HG03565 (cell line): Measurements from ENCODE around the gene IQCC.
A peak's percentile ranks its signal among the peaks of the same experiment; 100 is the strongest.
"Not testable (repeated sequence)": the region's sequence is repeated elsewhere in the genome, so short reads cannot be mapped to it uniquely, and the experiment has no call there.

Experiments used
- ATAC-seq: cut with Tn5 transposase; IDR thresholded peaks from one replicate; pipeline ENCODE4 v1.9.1; 2021; ENCODE audit warnings: mild to moderate bottlenecking, moderate library complexity; ENCODE audit not compliant: unreplicated experiment

The IQCC gene

GRCh38 chr1:32205401-32206370, at the start of gene IQCC:
IQCC (plus strand) TSS chr1:32205671; CDS start chr1:32205682, 11 bp downstream.
- ATAC-seq, result peak; percentile 60

DNA sequence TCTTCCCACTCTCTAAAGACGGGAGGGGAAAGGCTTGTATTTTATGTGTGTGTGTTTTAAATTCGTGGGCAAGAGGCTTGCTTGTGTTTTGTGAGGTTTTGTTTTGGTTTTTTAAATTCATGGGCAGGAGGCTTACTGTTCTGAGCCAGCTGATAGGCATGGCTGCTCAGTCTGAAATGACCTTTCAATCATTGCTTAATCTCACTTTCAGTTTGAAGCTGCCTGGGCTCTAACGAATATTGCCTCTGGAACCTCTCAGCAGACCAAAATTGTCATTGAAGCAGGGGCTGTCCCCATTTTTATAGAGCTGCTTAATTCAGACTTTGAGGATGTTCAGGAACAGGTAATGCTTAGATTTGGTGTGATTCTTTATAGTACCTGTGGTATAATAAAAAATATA, 46.3 kb upstream of the IQCC start:
- ATAC-seq, result no peak

DNA sequence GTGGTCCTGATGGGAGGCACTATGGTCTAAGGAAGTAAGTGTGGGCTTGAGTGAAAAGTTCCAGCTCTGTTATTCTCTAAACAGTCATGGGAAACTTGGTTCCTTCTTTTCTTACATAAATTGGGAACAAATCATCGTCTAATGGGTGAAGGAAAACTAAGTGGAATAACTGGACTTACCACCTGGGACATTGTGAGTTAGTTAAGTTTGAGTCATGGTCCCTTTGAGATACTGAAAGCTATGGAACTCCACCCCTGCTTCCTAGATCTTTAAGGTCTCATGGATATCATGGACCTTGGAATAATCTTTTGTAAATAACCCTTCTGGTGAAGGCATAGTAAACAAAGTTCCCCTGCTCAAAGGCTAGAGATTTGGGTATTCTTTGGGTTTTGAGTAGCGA, 42.1 kb upstream of the IQCC start:
- no peak for ATAC-seq

DNA sequence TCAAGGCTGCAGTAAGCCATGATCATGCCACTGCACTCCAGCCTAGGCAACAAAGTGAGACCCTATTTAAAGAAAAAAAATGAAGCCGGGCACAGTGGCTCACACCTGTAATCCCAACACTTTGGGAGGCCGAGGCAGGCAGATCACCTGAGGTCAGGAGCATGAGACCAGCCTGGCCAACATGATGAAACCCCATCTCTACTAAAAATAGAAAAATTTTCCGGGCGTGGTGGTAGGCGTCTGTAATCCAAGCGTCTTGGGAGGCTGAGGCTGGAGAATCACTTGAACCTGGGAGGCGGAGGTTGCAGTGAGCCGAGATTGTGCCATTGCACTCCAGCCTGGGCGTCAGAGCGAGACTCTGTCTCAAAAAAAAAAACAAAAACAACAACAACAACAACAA, 39.8 kb upstream of the IQCC start:
- ATAC-seq, result not testable (repeated sequence)

- no peak for ATAC-seq
Observed at GRCh38 chr1:32170991-32171390, 34.5 kb upstream of the IQCC start.

- ATAC-seq, result no peak
Observed at GRCh38 chr1:32172621-32173245, 32.7 kb upstream of the IQCC start.

DNA sequence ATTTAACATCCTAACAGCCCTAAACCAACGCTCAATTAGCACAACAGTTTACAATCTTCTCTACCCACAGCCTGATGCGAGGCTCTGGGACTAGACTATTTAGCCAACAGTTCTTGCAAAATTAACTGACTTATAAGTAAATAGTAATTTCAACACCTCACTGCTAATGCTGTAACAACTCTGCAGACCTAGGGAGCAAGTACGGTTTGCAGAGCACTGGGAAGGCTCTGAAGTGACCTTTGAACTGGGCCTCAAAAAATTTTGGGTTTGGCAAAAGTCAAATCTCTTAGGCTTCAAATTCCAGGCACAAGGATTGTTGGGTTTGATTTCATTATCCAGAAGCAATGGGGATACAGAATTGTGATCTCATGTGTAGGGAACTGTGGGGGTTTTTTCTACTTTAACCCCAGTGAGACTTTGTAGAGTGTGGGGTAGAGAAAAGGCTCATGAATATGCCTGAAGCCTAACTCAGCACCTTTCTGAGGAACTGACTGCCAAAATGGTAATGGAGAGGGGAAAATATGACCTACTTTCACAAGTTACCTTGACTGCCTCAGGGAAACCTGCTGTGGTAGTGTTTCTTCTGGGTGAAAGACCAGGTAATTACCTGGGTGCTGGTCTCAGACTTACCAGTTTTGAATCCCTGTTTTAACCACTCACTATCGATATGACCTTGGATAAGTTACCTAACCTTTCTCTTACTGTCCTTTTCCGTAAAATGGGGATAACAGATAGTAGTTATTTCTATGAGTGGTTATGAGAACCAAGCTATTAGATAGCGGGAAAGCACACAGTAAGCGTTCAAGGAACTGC, 26.9 kb upstream of the IQCC start:
- no peak for ATAC-seq

DNA sequence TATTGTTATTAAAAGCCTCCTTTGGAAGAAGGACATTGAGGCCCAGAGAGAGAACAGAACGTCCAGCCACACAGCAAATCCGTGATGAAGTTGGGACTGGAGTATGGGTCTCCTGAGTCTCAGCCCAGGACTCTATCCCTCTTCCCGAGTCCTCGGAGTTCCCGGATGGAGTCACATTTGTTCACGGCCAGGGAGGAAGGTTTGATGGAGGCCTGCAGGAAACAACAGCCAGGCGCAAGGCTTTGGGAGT, 26.4 kb upstream of the IQCC start:
- no peak for ATAC-seq

DNA sequence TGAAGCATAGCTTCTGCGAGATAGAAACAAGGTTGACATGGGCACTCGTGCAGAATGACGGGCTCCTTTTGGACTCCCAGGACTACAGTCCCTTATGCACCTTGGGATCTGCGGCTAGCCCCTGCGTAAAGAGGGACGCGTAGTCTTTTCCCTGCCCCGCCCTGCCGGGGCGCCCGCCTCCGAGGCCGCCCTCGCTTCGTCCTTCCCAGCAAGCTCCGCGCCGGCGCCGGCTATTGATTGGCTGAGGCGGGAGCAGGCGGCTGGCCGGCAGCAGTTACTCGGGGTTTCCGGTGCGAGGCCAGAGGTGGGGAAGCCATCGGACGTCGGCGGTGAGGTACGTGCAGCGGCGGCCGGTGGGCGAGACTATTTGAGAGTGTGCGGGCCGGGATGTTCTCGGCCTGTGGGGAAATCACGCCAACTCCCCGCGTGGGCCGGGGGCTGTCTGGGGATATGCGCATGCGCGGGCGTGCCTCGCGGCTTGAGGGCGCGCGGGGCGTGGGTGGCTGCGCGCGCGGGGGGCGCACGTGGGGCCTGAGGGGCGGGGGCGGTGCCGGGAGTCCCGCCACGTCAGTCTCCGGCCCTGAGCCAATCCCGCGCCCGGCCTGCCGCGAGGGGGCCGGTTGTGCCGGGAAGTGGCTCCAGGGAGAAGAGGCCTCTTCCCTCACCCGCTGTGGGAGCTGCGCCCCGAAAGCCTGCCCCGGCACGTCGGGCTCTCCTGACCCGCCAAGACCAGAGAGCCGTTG, 25.9 kb upstream of the IQCC start, which contains the start of gene TXLNA:
Gene TXLNA, plus strand, starts transcription at position 233 of the 743 bp plus-strand sequence. CDS start 671 bp downstream, outside the sequence.
- ATAC-seq, result peak; percentile 65

- no peak for ATAC-seq
Observed at GRCh38 chr1:32180186-32181060, 25.0 kb upstream of the IQCC start.

- no peak for ATAC-seq
Observed at GRCh38 chr1:32181065-32181464, 24.4 kb upstream of the IQCC start.

- ATAC-seq, result no peak
Observed at GRCh38 chr1:32181563-32181962, 23.9 kb upstream of the IQCC start.

- ATAC-seq, result no peak
Observed at GRCh38 chr1:32182060-32182459, 23.4 kb upstream of the IQCC start.

DNA sequence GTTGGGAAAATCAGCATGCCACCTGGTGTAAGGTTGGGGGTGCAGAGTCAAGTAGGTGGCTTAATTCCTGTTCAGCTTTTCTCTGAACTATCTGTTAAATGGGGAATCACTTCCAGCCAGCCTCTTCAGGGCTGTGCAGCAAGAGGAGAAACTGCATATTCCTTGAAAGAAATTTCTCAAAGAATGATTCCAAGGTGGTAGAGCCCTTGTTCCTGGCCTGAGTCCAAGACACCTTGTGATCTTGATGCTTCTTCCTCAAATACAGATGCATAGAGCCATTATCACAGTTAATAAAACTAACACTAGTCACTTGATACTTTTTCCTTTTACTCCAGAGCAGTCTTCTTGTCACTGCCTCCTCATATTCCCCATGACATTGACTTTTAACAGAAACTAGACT, 20.8 kb upstream of the IQCC start:
- ATAC-seq, result no peak

DNA sequence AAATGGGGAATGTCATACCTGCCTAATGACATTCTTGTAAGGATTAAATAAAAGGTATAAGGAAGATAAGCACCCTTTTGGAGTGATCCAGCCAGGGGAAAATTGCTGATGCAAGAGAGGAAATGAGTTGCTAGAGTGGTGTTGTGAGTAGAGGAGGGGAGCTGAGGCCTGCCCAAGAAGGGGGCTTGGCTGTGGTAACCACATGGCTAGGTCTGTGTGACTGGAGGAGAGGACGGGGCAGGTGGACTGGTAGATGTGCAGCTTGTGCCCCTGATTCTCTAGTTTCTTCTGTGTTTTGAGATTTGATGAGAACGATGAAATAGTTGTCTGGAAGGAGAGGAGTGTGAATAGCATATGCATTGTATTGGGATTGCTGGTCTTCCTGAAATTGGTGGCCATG, 19.4 kb upstream of the IQCC start:
- no peak for ATAC-seq

- no peak for ATAC-seq
Observed at GRCh38 chr1:32186491-32186890, 19.0 kb upstream of the IQCC start.

GRCh38 chr1:32187850-32188249, 17.6 kb upstream of the IQCC start:
- ATAC-seq, result no peak

DNA sequence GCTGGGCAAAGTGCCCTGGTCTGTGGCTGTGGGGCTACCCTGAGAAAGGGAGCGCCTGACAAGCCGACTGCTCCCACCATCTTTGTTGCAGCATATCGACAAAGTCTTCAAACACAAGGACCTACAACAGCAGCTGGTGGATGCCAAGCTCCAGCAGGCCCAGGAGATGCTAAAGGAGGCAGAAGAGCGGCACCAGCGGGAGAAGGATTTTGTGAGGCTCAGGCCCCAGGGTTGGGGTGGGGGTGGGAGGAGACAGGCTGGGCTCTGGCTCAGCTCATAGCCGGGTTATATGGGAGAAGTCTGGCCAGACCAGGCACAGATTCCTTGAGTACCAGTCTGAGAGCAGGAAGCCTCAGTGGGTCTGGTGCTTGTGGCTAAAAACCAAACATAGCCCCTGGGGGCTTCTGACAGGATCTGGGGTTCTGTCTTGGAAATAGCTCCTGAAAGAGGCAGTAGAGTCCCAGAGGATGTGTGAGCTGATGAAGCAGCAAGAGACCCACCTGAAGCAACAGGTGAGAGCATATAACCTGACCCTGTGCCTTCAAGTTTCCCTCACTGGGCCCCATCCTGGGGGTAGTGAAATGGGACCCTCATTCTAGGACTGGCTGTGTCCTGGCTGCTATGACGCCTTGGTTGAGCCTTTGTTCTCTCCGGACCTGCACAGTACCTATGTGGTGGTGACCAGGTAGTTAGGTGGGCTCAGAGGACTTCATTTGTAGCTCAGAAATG, 13.1 kb upstream of the IQCC start:
- no peak for ATAC-seq

- ATAC-seq, result no peak
Observed at GRCh38 chr1:32194984-32195383, 10.5 kb upstream of the IQCC start.
